GM21529 (cell line): ENCODE measurements around the gene ZNF668.

Source experiments
- ATAC-seq: cut with Tn5 transposase; IDR thresholded peaks from one replicate; pipeline ENCODE4 v1.9.1; 2021; ENCODE audit not compliant: unreplicated experiment

The ZNF668 gene

DNA sequence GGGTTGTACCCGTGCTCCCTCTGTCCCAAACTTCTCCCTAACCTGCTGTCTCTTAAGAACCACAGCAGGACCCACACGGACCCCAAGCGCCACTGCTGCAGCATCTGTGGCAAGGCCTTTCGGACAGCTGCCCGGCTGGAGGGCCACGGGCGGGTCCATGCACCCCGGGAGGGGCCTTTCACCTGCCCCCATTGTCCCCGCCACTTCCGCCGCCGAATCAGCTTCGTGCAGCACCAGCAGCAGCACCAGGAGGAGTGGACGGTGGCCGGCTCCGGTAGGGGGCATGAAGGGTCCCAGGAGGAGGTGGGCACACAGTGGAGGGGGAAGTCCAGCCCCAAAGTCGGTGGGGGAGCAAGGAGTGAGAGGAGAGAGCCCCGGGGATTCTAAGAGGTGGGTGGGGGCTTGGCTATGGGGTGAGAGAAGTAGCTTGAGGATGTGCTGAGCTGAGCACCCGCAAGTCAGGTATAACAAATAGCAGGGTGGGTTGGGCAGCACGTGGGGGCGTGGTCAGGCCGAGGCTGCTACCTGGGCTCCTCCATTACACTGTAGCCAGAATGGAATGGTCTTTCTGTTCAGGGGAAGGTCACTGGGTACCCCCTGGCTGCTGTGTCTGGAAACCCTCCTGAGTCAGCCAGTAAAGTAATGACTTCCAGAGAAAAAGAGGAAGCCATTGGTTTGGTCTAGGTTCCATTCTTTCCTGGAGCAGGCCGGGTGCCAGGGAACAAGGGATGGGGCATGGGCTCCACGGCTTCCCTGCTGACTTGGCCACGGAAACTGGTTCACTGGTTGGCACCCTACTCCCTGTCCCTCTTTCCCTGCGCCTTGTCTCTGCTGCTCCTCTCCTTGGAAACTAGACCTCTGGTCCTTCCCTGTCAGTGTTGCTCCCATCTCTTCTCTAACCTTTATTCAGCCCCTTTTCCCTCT lies 7.7 kb upstream of the ZNF668 start:
- no peak for ATAC-seq

DNA sequence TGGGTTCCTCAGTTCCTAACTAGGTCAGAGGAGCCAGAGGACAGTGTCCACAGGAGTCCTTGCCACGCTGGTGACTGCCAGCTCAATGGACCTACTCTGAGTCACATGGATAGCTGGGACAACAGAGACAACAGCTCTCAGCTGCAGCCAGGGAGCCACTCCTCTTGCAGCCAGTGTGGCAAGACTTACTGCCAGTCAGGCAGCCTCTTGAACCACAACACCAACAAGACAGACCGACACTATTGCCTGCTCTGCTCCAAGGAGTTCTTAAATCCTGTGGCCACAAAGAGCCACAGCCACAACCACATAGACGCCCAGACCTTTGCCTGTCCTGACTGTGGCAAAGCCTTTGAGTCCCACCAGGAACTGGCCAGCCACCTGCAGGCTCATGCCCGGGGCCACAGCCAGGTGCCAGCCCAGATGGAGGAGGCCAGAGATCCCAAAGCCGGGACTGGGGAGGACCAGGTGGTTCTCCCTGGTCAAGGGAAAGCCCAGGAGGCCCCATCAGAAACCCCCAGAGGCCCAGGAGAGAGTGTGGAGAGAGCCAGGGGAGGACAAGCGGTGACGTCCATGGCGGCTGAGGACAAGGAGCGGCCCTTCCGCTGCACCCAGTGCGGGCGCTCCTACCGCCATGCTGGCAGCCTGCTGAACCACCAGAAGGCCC lies 6.8 kb upstream of the ZNF668 start:
- ATAC-seq = no peak

GRCh38 chr16:31080035-31080629 lies 6.1 kb upstream of the ZNF668 start:
- ATAC-seq = no peak

- no peak for ATAC-seq
Measured at GRCh38 chr16:31079342-31079944, 5.4 kb upstream of the ZNF668 start.

DNA sequence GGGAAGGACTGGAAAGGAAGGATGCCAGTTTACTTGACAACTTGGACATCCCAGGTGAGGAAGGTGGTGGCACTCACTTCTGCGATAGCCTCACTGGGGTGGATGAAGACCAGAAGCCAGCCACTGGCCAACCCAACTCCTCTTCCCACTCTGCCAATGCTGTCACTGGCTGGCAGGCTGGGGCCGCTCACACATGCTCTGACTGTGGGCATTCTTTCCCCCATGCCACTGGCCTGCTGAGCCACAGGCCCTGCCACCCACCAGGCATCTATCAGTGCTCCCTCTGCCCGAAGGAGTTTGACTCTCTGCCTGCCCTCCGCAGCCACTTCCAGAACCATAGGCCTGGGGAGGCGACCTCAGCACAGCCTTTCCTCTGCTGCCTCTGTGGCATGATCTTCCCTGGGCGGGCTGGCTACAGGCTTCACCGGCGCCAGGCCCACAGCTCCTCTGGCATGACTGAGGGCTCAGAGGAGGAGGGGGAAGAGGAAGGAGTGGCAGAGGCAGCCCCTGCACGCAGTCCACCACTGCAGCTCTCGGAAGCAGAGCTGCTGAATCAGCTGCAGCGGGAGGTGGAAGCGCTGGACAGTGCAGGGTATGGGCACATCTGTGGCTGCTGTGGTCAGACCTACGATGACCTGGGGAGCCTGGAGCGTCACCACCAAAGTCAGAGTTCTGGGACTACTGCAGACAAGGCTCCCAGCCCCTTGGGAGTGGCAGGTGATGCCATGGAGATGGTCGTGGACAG lies 4.7 kb upstream of the ZNF668 start:
- no peak for ATAC-seq

- no peak for ATAC-seq
Measured at GRCh38 chr16:31077592-31078396, 3.8 kb upstream of the ZNF668 start.

- ATAC-seq = no peak
Measured at GRCh38 chr16:31077024-31077423, 3.0 kb upstream of the ZNF668 start.

GRCh38 chr16:31076319-31076718 lies 2.3 kb upstream of the ZNF668 start:
- ATAC-seq = no peak

DNA sequence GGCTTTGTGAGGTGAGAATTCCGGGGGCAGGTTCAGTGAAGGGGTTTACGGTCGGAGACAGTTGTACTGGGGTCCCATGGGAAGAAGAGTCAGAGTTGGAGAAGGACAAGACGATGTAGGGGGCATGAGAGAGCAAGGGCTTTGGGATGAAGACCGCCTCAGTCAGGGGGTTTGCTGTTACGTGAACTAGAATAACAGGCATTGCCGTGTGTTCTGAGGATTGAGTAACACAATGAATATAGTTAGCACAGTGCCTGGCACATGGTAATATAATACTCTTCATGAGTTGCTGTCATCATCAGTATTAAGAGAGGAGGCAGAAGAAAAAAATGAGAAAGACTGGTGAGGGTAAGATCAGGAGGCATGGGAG lies 759 bp upstream of the ZNF668 start:
- no peak for ATAC-seq

- peak; percentile 48 for ATAC-seq
Measured at GRCh38 chr16:31073142-31073969, 684 bp downstream of the ZNF668 start.

DNA sequence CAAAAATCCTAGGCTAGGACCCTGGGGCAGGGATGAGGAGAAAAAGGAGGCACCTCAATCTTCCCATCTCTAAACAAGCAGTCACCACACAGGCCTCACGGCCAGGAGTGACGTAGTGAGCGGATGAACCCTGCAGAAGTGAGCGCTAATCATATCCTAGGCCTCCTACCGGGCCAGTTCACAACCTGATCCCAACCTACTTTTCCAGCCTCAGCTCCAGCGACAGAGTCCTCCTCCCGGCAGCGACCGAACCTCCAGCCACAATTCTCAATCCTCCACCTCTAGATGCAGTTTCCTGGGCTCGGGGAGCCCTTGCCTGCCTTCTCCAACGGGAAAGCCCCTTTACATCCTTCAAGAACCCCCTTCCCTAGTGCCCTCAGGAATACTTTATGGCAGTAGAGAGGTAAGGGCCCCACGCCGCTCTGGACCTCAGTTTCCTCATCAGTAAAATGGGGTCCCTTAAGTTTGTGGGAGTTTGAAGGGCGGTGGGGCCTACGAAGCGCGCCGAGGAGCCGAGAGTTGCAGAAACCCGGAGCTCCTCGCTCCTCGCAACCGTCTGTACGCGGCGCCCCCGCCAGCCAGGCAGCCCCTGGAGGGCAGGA lies 1.4 kb downstream of the ZNF668 start:
- no peak for ATAC-seq

GRCh38 chr16:31071861-31072260 lies 2.2 kb downstream of the ZNF668 start:
- no peak for ATAC-seq

DNA sequence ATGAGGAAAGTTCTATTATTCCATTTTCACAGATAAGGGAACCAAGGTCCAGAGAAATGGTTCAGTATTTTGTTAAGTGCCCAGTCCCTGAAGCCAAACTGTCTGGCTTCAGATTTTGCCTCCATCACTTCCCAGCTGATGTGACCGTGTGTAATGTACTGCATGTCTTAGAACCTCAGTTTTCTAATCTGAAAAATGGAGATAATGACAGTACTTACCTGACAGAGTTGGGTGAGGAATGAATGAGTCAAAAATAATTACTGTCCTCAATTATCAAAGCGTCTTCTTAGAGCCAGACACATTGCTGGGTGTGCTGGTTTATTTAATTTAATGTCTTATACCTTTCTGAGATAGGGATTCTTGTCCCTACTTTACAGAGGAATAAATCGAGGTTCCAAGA lies 6.7 kb downstream of the ZNF668 start:
- no peak for ATAC-seq

GRCh38 chr16:31064882-31065461 lies 9.1 kb downstream of the ZNF668 start:
- no peak for ATAC-seq

DNA sequence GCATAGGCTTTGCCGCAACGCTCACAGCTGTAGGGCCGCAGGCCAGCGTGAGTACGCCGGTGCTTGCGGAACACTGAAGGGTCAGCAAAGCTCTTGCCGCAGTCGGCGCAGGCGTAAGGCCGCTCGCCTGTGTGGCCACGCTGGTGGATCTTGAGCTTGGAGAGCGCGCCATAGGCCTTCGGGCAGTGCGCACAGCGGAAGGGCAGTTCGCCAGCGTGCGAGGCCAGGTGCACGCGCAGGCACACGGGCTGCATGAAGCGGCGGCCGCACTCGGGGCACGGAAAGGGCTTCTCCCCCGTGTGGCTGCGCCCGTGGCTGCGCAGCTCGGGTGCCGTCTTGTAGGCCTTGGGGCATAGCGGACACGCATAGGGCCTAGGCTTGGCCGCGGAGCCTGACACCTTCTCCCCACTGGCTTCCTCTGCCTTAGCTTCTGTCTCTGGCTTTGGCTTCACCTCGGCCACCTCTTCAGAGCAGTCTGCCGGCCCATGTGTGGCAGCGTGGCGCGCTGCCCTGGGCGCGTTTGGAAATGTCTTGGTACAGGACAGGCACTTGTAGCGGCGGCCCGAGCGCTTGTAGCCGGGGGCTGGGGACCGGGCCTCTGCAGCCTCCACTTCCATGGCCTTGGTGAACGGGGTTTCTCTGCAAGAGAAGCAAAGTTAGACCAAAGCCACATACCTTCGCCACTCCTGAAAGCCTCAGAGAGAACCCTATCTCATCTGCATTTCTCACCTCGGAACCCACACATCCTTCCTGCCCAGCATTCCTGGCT lies 10.0 kb downstream of the ZNF668 start:
- no peak for ATAC-seq

DNA sequence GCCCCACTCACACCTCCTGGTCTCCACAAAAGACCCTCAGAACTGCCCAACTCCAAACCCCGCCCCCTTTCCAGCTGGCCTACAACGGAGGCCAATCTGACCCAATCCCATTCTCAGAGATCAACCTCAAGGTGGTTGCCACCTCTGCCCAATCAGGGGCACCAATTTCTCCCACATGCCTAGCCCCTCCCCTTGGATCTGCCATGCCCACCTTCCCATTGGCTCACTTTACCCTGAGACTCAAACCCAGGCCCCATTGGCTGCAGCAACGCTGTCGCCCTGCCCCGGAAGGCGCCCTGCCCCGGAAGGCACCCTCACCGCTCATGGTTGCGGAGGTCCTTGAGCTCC lies 10.6 kb downstream of the ZNF668 start:
- ATAC-seq = no peak

- no peak for ATAC-seq
Measured at GRCh38 chr16:31061813-31062440, 12.1 kb downstream of the ZNF668 start.
